NCI-H345 (cell line): ENCODE measurements around the gene UGT1A9.

Experiments used
- DNase-seq: peaks from one replicate; lab custom pipeline; 2025; lab: John Stamatoyannopoulos, UW

Gene UGT1A9

GRCh38 chr2:233758849-233759248 lies 87.2 kb downstream of the UGT1A9 start:
- DNase-seq, result no peak

- DNase-seq, result no peak
Observed at GRCh38 chr2:233760043-233760442, 88.3 kb downstream of the UGT1A9 start, which contains the start of gene UGT1A1. TSS of gene UGT1A1 (plus strand) at chr2:233760270. CDS start at chr2:233760288, 18 bp downstream.

GRCh38 chr2:233761040-233761769 lies 89.5 kb downstream of the UGT1A9 start:
- no peak for DNase-seq

GRCh38 chr2:233764264-233764663 lies 92.6 kb downstream of the UGT1A9 start:
- DNase-seq, result no peak

GRCh38 chr2:233764761-233765160 lies 93.1 kb downstream of the UGT1A9 start:
- no peak for DNase-seq

GRCh38 chr2:233766416-233766815 lies 94.7 kb downstream of the UGT1A9 start:
- no peak for DNase-seq

- no peak for DNase-seq
Observed at GRCh38 chr2:233768076-233768475, 96.4 kb downstream of the UGT1A9 start.

GRCh38 chr2:233769260-233769659 lies 97.6 kb downstream of the UGT1A9 start:
- no peak for DNase-seq

- DNase-seq, result no peak
Observed at GRCh38 chr2:233772153-233772552, 100.5 kb downstream of the UGT1A9 start.

- DNase-seq, result no peak
Observed at GRCh38 chr2:233772583-233772982, 100.9 kb downstream of the UGT1A9 start.

- DNase-seq, result no peak
Observed at GRCh38 chr2:233773854-233774253, 102.2 kb downstream of the UGT1A9 start.

- DNase-seq, result no peak
Observed at GRCh38 chr2:233775414-233775813, 103.7 kb downstream of the UGT1A9 start.

GRCh38 chr2:233778030-233778429 lies 106.3 kb downstream of the UGT1A9 start, which contains the start of gene MROH2A:
TSS of gene MROH2A (plus strand) at chr2:233778330. CDS start at chr2:233779359, 1,029 bp downstream.
- no peak for DNase-seq

GRCh38 chr2:233779722-233780121 lies 108.0 kb downstream of the UGT1A9 start:
- DNase-seq, result no peak

GRCh38 chr2:233780771-233781170 lies 109.1 kb downstream of the UGT1A9 start:
- DNase-seq, result no peak

- no peak for DNase-seq
Observed at GRCh38 chr2:233789554-233789953, 117.9 kb downstream of the UGT1A9 start.

GRCh38 chr2:233791151-233791882 lies 119.6 kb downstream of the UGT1A9 start:
- DNase-seq, result no peak

- no peak for DNase-seq
Observed at GRCh38 chr2:233791883-233792329, 120.2 kb downstream of the UGT1A9 start.

- DNase-seq, result no peak
Observed at GRCh38 chr2:233792720-233793119, 121.0 kb downstream of the UGT1A9 start.

GRCh38 chr2:233793465-233794127 lies 121.9 kb downstream of the UGT1A9 start:
- DNase-seq, result no peak

GRCh38 chr2:233794128-233794658 lies 122.5 kb downstream of the UGT1A9 start:
- no peak for DNase-seq

- DNase-seq, result no peak
Observed at GRCh38 chr2:233795735-233796171, 124.1 kb downstream of the UGT1A9 start.
